Cardiac fibroblast (primary cell): Measurements from ENCODE around the gene ARMH3.

ENCODE experiments used
- DNase-seq, 2 donors: peaks; one replicate each; pipeline versions ENCODE4 v3.0.0 to v3.0.0-alpha.2; 2010; ENCODE audit warnings: low read depth in 2 of 2
- H3K4me3 ChIP-seq, 2 donors: replicated peaks in 1 of 2; 1 replicate in 1 of 2; 2 replicates in 1 of 2; pipeline ENCODE4 v1.5.1; 2011; ENCODE audit warnings: low read depth in 2 of 2, low read length in 2 of 2, mild to moderate bottlenecking in 2 of 2, moderate library complexity in 1 of 2
- CTCF ChIP-seq: IDR thresholded peaks from one replicate; pipeline ENCODE4 v1.5.1; 2011; ENCODE audit warnings: low read depth, mild to moderate bottlenecking, low read length, inconsistent platforms

ARMH3 gene

GRCh38 chr10:101934686-101935305 lies 121.2 kb downstream of the ARMH3 start:
- TF ChIP-seq CTCF, result no peak
- no peak overlapping the region for H3K4me3 ChIP-seq
- DNase-seq, result no peak

- no peak overlapping the region for H3K4me3 ChIP-seq
- TF ChIP-seq CTCF, result no peak
- no peak for DNase-seq
Measured at GRCh38 chr10:101933976-101934375, 122.0 kb downstream of the ARMH3 start.

- H3K4me3 ChIP-seq, result no peak overlapping the region
- DNase-seq, result no peak
- TF ChIP-seq CTCF, result no peak
Measured at GRCh38 chr10:101932183-101932582, 123.8 kb downstream of the ARMH3 start.

- no peak overlapping the region for H3K4me3 ChIP-seq
- no peak for DNase-seq
Measured at GRCh38 chr10:101925027-101925426, 130.9 kb downstream of the ARMH3 start.

GRCh38 chr10:101923256-101923655 lies 132.7 kb downstream of the ARMH3 start:
- DNase-seq, result no peak
- H3K4me3 ChIP-seq, result no peak overlapping the region
- no peak for TF ChIP-seq CTCF

More at GRCh38 chr10:101925027-101925426, 130.9 kb downstream of the ARMH3 start:
- no peak for TF ChIP-seq CTCF

GRCh38 chr10:101922846-101923245 lies 133.1 kb downstream of the ARMH3 start:
- no peak for TF ChIP-seq CTCF
- no peak overlapping the region for H3K4me3 ChIP-seq
- DNase-seq, result no peak

GRCh38 chr10:101920546-101920945 lies 135.4 kb downstream of the ARMH3 start:
- TF ChIP-seq CTCF, result no peak
- no peak for DNase-seq
- H3K4me3 ChIP-seq, result no peak overlapping the region
